Measurements from ENCODE around the gene FAM240A.

Gene FAM240A

GRCh38 chr3:46579756-46580286 is 32.5 kb upstream of the FAM240A start:
- no peak for TF ChIP-seq TAF1 (IDR thresholded peaks at IDR 0.05; ENCODE audit: borderline replicate concordance, insufficient read depth, low read length)
- no peak for TF ChIP-seq SIN3A (IDR thresholded peaks at IDR 0.05; ENCODE audit: borderline replicate concordance, insufficient read depth, low read length)

- TF ChIP-seq REST (IDR thresholded peaks at IDR 0.05; ENCODE audit: insufficient read depth in 1 of 2, low read depth in 2 of 2, low read length in 2 of 2) (no peak), FOXP2 (optimal IDR thresholded peaks at IDR 0.05; ENCODE audit: borderline replicate concordance, extremely low read depth, extremely low read length, insufficient read depth) (no peak)
Measured at GRCh38 chr3:46580675-46581074, 31.6 kb upstream of the FAM240A start.

- TF ChIP-seq TAF1 (IDR thresholded peaks at IDR 0.05; ENCODE audit: borderline replicate concordance, insufficient read depth, low read length), result no peak
- no peak for TF ChIP-seq SIN3A (IDR thresholded peaks at IDR 0.05; ENCODE audit: borderline replicate concordance, insufficient read depth, low read length)
Measured at GRCh38 chr3:46584598-46585467, 27.5 kb upstream of the FAM240A start.

- TF ChIP-seq REST (IDR thresholded peaks at IDR 0.05; ENCODE audit: insufficient read depth in 1 of 2, low read depth in 2 of 2, low read length in 2 of 2) (no peak), FOXP2 (optimal IDR thresholded peaks at IDR 0.05; ENCODE audit: borderline replicate concordance, extremely low read depth, extremely low read length, insufficient read depth) (no peak), POLR2AphosphoS5 (IDR thresholded peaks at IDR 0.05; ENCODE audit: low read depth, low read length) (no peak), SIN3A (IDR thresholded peaks at IDR 0.05; ENCODE audit: borderline replicate concordance, insufficient read depth, low read length) (no peak), TAF1 (IDR thresholded peaks at IDR 0.05; ENCODE audit: borderline replicate concordance, insufficient read depth, low read length) (no peak)
Measured at GRCh38 chr3:46585799-46586693, 26.3 kb upstream of the FAM240A start.

- TF ChIP-seq POLR2AphosphoS5 (IDR thresholded peaks at IDR 0.05; ENCODE audit: low read depth, low read length), result no peak
- TF ChIP-seq TAF1 (IDR thresholded peaks at IDR 0.05; ENCODE audit: borderline replicate concordance, insufficient read depth, low read length), result no peak
- no peak for TF ChIP-seq SIN3A (IDR thresholded peaks at IDR 0.05; ENCODE audit: borderline replicate concordance, insufficient read depth, low read length)
- no peak for TF ChIP-seq REST (IDR thresholded peaks at IDR 0.05; ENCODE audit: insufficient read depth in 1 of 2, low read depth in 2 of 2, low read length in 2 of 2)
- no peak for TF ChIP-seq FOXP2 (optimal IDR thresholded peaks at IDR 0.05; ENCODE audit: borderline replicate concordance, extremely low read depth, extremely low read length, insufficient read depth)
Measured at GRCh38 chr3:46586738-46587246, 25.5 kb upstream of the FAM240A start.
